Posterior cingulate gyrus (tissue), 11 donors: ENCODE data around the gene KCNAB1.

Experiments
- DNase-seq, 10 donors: peaks; one replicate each; pipeline versions ENCODE4 v3.0.0 to v3.0.0-alpha.2; 2020 to 2021; ENCODE audit warnings: mixed read lengths in 3 of 10
- intact Hi-C: fragments of 100-400 bp; cut with DNase I; formaldehyde crosslinking; loops from one replicate; pipeline ENCODE4 v1.15.1; 2023

The KCNAB1 gene

GRCh38 chr3:156388497-156389448, 268.4 kb downstream of the KCNAB1 start:
- intact Hi-C loops, result no loop called here
- no peak for DNase-seq

- no peak for DNase-seq
- intact Hi-C loops, result no loop called here
Measured at GRCh38 chr3:156389449-156389950, 269.1 kb downstream of the KCNAB1 start.

- no peak for DNase-seq
- intact Hi-C loops, result no loop called here
Measured at GRCh38 chr3:156390846-156391245, 270.5 kb downstream of the KCNAB1 start.

GRCh38 chr3:156395961-156396710, 275.8 kb downstream of the KCNAB1 start:
- no peak for DNase-seq
- intact Hi-C loops, result no loop called here

- intact Hi-C loops, result no loop called here
- no peak for DNase-seq
Measured at GRCh38 chr3:156396851-156397250, 276.5 kb downstream of the KCNAB1 start.

- no peak for DNase-seq
- intact Hi-C loops, result no loop called here
Measured at GRCh38 chr3:156397534-156397933, 277.2 kb downstream of the KCNAB1 start.

- intact Hi-C loops, result no loop called here
- DNase-seq, result no peak
Measured at GRCh38 chr3:156400062-156400461, 279.7 kb downstream of the KCNAB1 start.

- intact Hi-C loops, result no loop called here
- DNase-seq, result no peak
Measured at GRCh38 chr3:156400735-156401134, 280.4 kb downstream of the KCNAB1 start.

- intact Hi-C loops, result no loop called here
- DNase-seq, result no peak
Measured at GRCh38 chr3:156404217-156404616, 283.8 kb downstream of the KCNAB1 start.

- DNase-seq, result no peak
- intact Hi-C loops, result no loop called here
Measured at GRCh38 chr3:156406393-156406792, 286.0 kb downstream of the KCNAB1 start.

GRCh38 chr3:156407617-156408225, 287.3 kb downstream of the KCNAB1 start:
- no peak for DNase-seq
- intact Hi-C loops, result no loop called here

- intact Hi-C loops, result no loop called here
- no peak for DNase-seq
Measured at GRCh38 chr3:156409694-156410093, 289.3 kb downstream of the KCNAB1 start.

- DNase-seq, result no peak
- intact Hi-C loops, result no loop called here
Measured at GRCh38 chr3:156412600-156412999, 292.2 kb downstream of the KCNAB1 start.

GRCh38 chr3:156413293-156413892, 293.0 kb downstream of the KCNAB1 start:
- intact Hi-C loops, result no loop called here
- DNase-seq, result peak in 3 of 10 donors; percentile 21 to 84 (median 67)

- DNase-seq, result no peak
- intact Hi-C loops, result no loop called here
Measured at GRCh38 chr3:156416846-156417558, 296.6 kb downstream of the KCNAB1 start.

- no peak for DNase-seq
- intact Hi-C loops, result no loop called here
Measured at GRCh38 chr3:156417559-156418132, 297.3 kb downstream of the KCNAB1 start.

- intact Hi-C loops, result no loop called here
Measured at GRCh38 chr3:156418428-156418827, 298.1 kb downstream of the KCNAB1 start.

GRCh38 chr3:156421534-156421933, 301.2 kb downstream of the KCNAB1 start:
- intact Hi-C loops, result no loop called here
- DNase-seq, result no peak

More at GRCh38 chr3:156418428-156418827, 298.1 kb downstream of the KCNAB1 start:
- DNase-seq, result no peak

GRCh38 chr3:156424758-156425157, 304.4 kb downstream of the KCNAB1 start:
- intact Hi-C loops, result no loop called here
- no peak for DNase-seq
